Prostate gland (tissue), 2 donors: Measurements from ENCODE around the gene RPS28. TPM values are rescaled to one million over a fixed set of nuclear protein-coding genes. Genes with fewer than 3 reads are reported as not detected.
A peak's percentile ranks its signal among the peaks of the same experiment; 100 is the strongest.
"Not testable (repeated sequence)": the region's sequence is repeated elsewhere in the genome, so short reads cannot be mapped to it uniquely, and the experiment has no call there.

Source experiments
- DNase-seq: peaks from one replicate; pipeline ENCODE4 v3.0.0-alpha.2; 2019; ENCODE audit warnings: low spot score
- H3K27ac ChIP-seq, 2 donors: fragments of 200-600 bp; sonication (generic); 2 replicates each; pipeline ENCODE4 v1.5.1; 2017 to 2019
- H3K27me3 ChIP-seq: fragments of 200-600 bp; sonication (generic); replicated peaks from 2 replicates; pipeline ENCODE4 v1.5.1; 2019; ENCODE audit not compliant: insufficient read depth
- H3K36me3 ChIP-seq, 2 donors: fragments of 200-600 bp; sonication (generic); 1 replicate in 1 of 2; 2 replicates in 1 of 2; pipeline versions ENCODE4 v1.5.1 to v1.8.1; 2017 to 2019
- H3K4me1 ChIP-seq: fragments of 200-600 bp; sonication (generic); replicated peaks from 2 replicates; pipeline ENCODE4 v1.5.1; 2019
- H3K4me3 ChIP-seq, 2 donors: fragments of 200-600 bp; sonication (generic); 2 replicates each; pipeline ENCODE4 v1.5.1; 2017 to 2019
- H3K9me3 ChIP-seq: fragments of 200-600 bp; sonication (generic); 2 replicates; pipeline ENCODE4 v1.5.1; 2017
- CTCF ChIP-seq, 4 experiments: fragments of 200-600 bp in 2 of 4; fragments of 450-650 bp in 2 of 4; sonication (generic) in 2 of 4; IDR thresholded peaks; 1 replicate in 3 of 4; 2 replicates in 1 of 4; pipeline ENCODE4 v1.5.1; 2016 to 2019; ENCODE audit warnings: antibody characterized with exemption in 4 of 4, mild to moderate bottlenecking in 2 of 4, moderate library complexity in 2 of 4
- POLR2A ChIP-seq: fragments of 450-650 bp; IDR thresholded peaks from one replicate; pipeline ENCODE4 v1.6.1; 2016; ENCODE audit warnings: antibody characterized with exemption, mild to moderate bottlenecking
- POLR2AphosphoS5 ChIP-seq: sonication (generic); formaldehyde crosslinking; IDR thresholded peaks from one replicate; pipeline ENCODE4 v1.6.1; 2017; ENCODE audit warnings: antibody characterized with exemption
- WGBS: methylation state at CpG from one replicate; pipeline ENCODE4 v1.1.5; 2018; 5-methylcytosine and 5-hydroxymethylcytosine counted together
- intact Hi-C: fragments of 100-400 bp; cut with DNase I; formaldehyde crosslinking; loops from one replicate; pipeline ENCODE4 v1.14.2; 2022
- total RNA-seq, 2 donors: library from RNA; depleted of rRNA; stranded (reverse); fragments of >200 nt; gene quantifications; one replicate each; pipeline ENCODE4 v1.1.0, GENCODE V29; 2016

The RPS28 gene
- total RNA-seq, 2 donors from 2014 or later: 488 to 498 TPM

- Histone ChIP-seq H3K4me1 (peaks cover 12% of the 10 kb centered on the region), H3K9me3 (no peaks in the 10 kb centered on the region), H3K27ac (peak within 1 kb of the TSS; percentile 54 to 66), H3K36me3 (no peaks in the 10 kb centered on the region), H3K4me3 (peak within 1 kb of the TSS; percentile 50 to 60), H3K27me3 (no peaks in the 10 kb centered on the region)
- under 1% methylated on average over 40 of the region's 63 CpGs for WGBS
- peak; percentile 88 for TF ChIP-seq POLR2AphosphoS5
- TF ChIP-seq CTCF (IDR thresholded peaks at IDR 0.05): peak in 1 of 4 experiments; percentile 26
- peak; percentile 51 for TF ChIP-seq POLR2A
- DNase-seq: peak; percentile 89
- intact Hi-C loops: loop anchor here (1.0 to 5.0 kb wide), 2 partner anchors 13 to 51 kb away; partner anchors contain the start of genes NDUFA7 and RPS28
Observed at GRCh38 chr19:8307965-8308866, 13.1 kb upstream of the RPS28 start, which contains the start of gene CD320. TSS of gene CD320 (minus strand) at chr19:8308358. CDS start at chr19:8308290, 68 bp downstream.

GRCh38 chr19:8308891-8309291 is 12.4 kb upstream of the RPS28 start:
- peak overlapping the region in 1 of 2 donors; percentile 60 for H3K4me3 ChIP-seq
- no peaks in the 10 kb centered on the region for H3K36me3 ChIP-seq
- H3K9me3 ChIP-seq: no peaks in the 10 kb centered on the region
- intact Hi-C loops: loop anchor here (1.0 to 5.0 kb wide), 2 partner anchors 12 to 52 kb away; partner anchors contain the start of genes NDUFA7 and RPS28
- TF ChIP-seq CTCF (IDR thresholded peaks at IDR 0.05) (no peak), POLR2AphosphoS5 (no peak), POLR2A (no peak)
- DNase-seq: peak; percentile 6
- peaks cover 12% of the 10 kb centered on the region for H3K4me1 ChIP-seq
- 67% methylated on average over 17 of the region's 17 CpGs for WGBS
- H3K27ac ChIP-seq: peak overlapping the region; percentile 54 to 66
- no peaks in the 10 kb centered on the region for H3K27me3 ChIP-seq

GRCh38 chr19:8310342-8311055 is 10.8 kb upstream of the RPS28 start:
- H3K4me3 ChIP-seq: no peak overlapping the region
- no peaks in the 10 kb centered on the region for H3K36me3 ChIP-seq
- peak overlapping the region in 1 of 2 donors; percentile 83 for H3K27ac ChIP-seq
- no peaks in the 10 kb centered on the region for H3K27me3 ChIP-seq
- H3K4me1 ChIP-seq: peaks cover 12% of the 10 kb centered on the region
- WGBS: 94% methylated on average over 17 of the region's 17 CpGs
- H3K9me3 ChIP-seq: no peaks in the 10 kb centered on the region
- intact Hi-C loops: no loop called here
- no peak for DNase-seq
- TF ChIP-seq POLR2A (no peak), POLR2AphosphoS5 (no peak), CTCF (IDR thresholded peaks at IDR 0.05) (no peak)

- Histone ChIP-seq H3K4me1 (peaks cover 12% of the 10 kb centered on the region), H3K9me3 (no peaks in the 10 kb centered on the region), H3K4me3 (no peak overlapping the region), H3K36me3 (no peaks in the 10 kb centered on the region), H3K27me3 (no peaks in the 10 kb centered on the region), H3K27ac (peak overlapping the region; percentile 69 to 83)
- TF ChIP-seq POLR2AphosphoS5 (peak; percentile 36), CTCF (IDR thresholded peaks at IDR 0.05) (no peak)
- DNase-seq: peak; percentile 63
- WGBS: 53% methylated on average over 16 of the region's 16 CpGs
- intact Hi-C loops: no loop called here
Observed at GRCh38 chr19:8311461-8312260, 9.6 kb upstream of the RPS28 start.

- H3K9me3 ChIP-seq, H3K27ac ChIP-seq, H3K27me3 ChIP-seq, H3K36me3 ChIP-seq, H3K4me3 ChIP-seq, DNase-seq, intact Hi-C loops, H3K4me1 ChIP-seq: not testable (repeated sequence)
- WGBS: 87% methylated on average over 11 of the region's 11 CpGs
Observed at GRCh38 chr19:8314981-8315640, 6.2 kb upstream of the RPS28 start.
